Measurements from ENCODE around the gene IFI44L. TPM values are rescaled to one million over a fixed set of nuclear protein-coding genes. Genes with fewer than 3 reads are reported as not detected.
A peak's percentile ranks its signal among the peaks of the same experiment; 100 is the strongest.

IFI44L gene
- total RNA-seq, 1 donor from 2014 or later, result 19.5 TPM

- DNase-seq (ENCODE audit: low spot score in 2 of 2), result no peak
- Histone ChIP-seq H3K27ac (no peak overlapping the region), H3K36me3 (no peaks in the 10 kb centered on the region), H3K27me3 (no peaks in the 10 kb centered on the region), H3K4me1 (no peaks in the 10 kb centered on the region), H3K9me3 (no peaks in the 10 kb centered on the region), H3K4me3 (no peak overlapping the region)
- no peak for TF ChIP-seq CTCF (IDR thresholded peaks at IDR 0.05)
- intact Hi-C loops (cut with DNase I), result no loop called here
These were observed 45.6 kb downstream of the IFI44L start for GRCh38 chr1:78665809-78666208.

GRCh38 chr1:78667939-78668338 lies 47.7 kb downstream of the IFI44L start:
- Histone ChIP-seq H3K36me3 (no peaks in the 10 kb centered on the region), H3K27ac (no peak overlapping the region), H3K27me3 (no peaks in the 10 kb centered on the region), H3K9me3 (no peaks in the 10 kb centered on the region), H3K4me3 (no peak overlapping the region), H3K4me1 (no peaks in the 10 kb centered on the region)
- TF ChIP-seq CTCF (IDR thresholded peaks at IDR 0.05), result no peak
- intact Hi-C loops (cut with DNase I), result no loop called here
- DNase-seq (ENCODE audit: low spot score in 2 of 2), result no peak

GRCh38 chr1:78668427-78668826 lies 48.2 kb downstream of the IFI44L start:
- Histone ChIP-seq H3K36me3 (no peaks in the 10 kb centered on the region), H3K4me1 (no peaks in the 10 kb centered on the region), H3K4me3 (no peak overlapping the region), H3K27me3 (no peaks in the 10 kb centered on the region), H3K27ac (no peak overlapping the region), H3K9me3 (no peaks in the 10 kb centered on the region)
- intact Hi-C loops (cut with DNase I), result no loop called here
- no peak for TF ChIP-seq CTCF (IDR thresholded peaks at IDR 0.05)
- DNase-seq (ENCODE audit: low spot score in 2 of 2), result no peak

GRCh38 chr1:78672428-78672827 lies 52.2 kb downstream of the IFI44L start:
- DNase-seq (ENCODE audit: low spot score in 2 of 2), result no peak
- Histone ChIP-seq H3K4me1 (no peaks in the 10 kb centered on the region), H3K27me3 (no peaks in the 10 kb centered on the region), H3K4me3 (no peak overlapping the region), H3K27ac (no peak overlapping the region), H3K36me3 (no peaks in the 10 kb centered on the region), H3K9me3 (no peaks in the 10 kb centered on the region)
- intact Hi-C loops (cut with DNase I), result no loop called here
- TF ChIP-seq CTCF (IDR thresholded peaks at IDR 0.05), result no peak

- no peaks in the 10 kb centered on the region for H3K4me1 ChIP-seq
- no peak overlapping the region for H3K27ac ChIP-seq
- H3K27me3 ChIP-seq, result no peaks in the 10 kb centered on the region
- no peaks in the 10 kb centered on the region for H3K9me3 ChIP-seq
- H3K4me3 ChIP-seq, result no peak overlapping the region
- no peaks in the 10 kb centered on the region for H3K36me3 ChIP-seq
- no peak for TF ChIP-seq CTCF (IDR thresholded peaks at IDR 0.05)
- no peak for DNase-seq (ENCODE audit: low spot score in 2 of 2)
- intact Hi-C loops (cut with DNase I), result no loop called here
These were observed 52.9 kb downstream of the IFI44L start for GRCh38 chr1:78673120-78673519.

GRCh38 chr1:78676347-78676982 lies 56.2 kb downstream of the IFI44L start:
- TF ChIP-seq CTCF (IDR thresholded peaks at IDR 0.05), result peak; percentile 57 to 85 (median 81)
- H3K4me3 ChIP-seq, result no peak overlapping the region
- H3K9me3 ChIP-seq, result no peaks in the 10 kb centered on the region
- H3K36me3 ChIP-seq, result no peaks in the 10 kb centered on the region
- no peak overlapping the region for H3K27ac ChIP-seq
- no peaks in the 10 kb centered on the region for H3K27me3 ChIP-seq
- intact Hi-C loops (cut with DNase I), result loop anchor here (1.0 kb wide), 1 partner anchor 59 kb away; no protein-coding TSS in a partner anchor
- DNase-seq (ENCODE audit: low spot score in 2 of 2), result peak in 1 of 2 donors; percentile 74
- no peaks in the 10 kb centered on the region for H3K4me1 ChIP-seq
